ENCODE data around the gene NKAIN4.
A peak's percentile ranks its signal among the peaks of the same experiment; 100 is the strongest.

NKAIN4 gene

GRCh38 chr20:63202811-63203526 is 51.3 kb downstream of the NKAIN4 start:
- DNase-seq (ENCODE audit: low read depth, low spot score), result no peak
- H3K27ac ChIP-seq, result no peak overlapping the region

DNA sequence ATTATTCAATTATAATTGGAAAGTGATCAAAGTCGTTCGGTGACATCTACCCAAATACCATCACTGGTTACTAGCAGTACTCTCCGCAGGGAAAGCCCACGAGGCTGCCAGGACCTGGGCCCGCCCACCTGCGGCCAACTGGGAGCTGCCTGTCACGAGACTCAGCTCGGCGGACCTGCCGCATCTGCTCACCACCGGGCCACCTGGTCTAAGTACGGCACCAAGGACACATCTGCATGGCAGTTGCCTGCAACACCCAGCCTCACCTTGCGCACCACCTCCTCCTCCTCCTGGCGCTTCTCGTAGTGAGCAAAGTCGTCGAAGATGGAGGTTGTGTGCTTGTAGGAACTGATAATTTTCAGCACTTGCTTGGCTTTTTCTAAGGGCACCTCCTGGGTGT is 52.2 kb downstream of the NKAIN4 start:
- H3K27ac ChIP-seq, result no peak overlapping the region
- no peak for DNase-seq (ENCODE audit: low read depth, low spot score)

DNA sequence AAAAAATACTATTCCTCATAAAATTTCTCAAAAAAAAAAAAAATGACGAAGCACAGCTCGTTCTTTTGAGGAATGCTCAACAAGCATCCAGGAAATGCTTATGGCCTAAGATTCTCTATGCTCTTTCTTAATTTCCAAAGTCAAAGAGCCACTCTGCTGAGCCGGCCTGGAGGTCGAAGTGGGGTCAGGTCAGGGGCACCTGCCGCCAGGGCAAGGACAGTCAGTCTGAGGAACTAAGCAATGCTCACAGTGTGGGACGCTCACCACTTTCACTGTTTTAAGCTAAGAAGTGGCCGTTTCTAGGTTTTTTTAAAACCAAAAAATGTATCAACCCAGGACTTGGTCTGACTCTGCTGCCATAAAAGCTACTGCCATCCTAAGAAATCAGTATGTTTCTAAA is 55.7 kb downstream of the NKAIN4 start:
- no peak overlapping the region for H3K27ac ChIP-seq
- no peak for DNase-seq (ENCODE audit: low read depth, low spot score)

GRCh38 chr20:63196768-63197470 is 57.3 kb downstream of the NKAIN4 start:
- no peak overlapping the region for H3K27ac ChIP-seq
- DNase-seq (ENCODE audit: low read depth, low spot score), result no peak

DNA sequence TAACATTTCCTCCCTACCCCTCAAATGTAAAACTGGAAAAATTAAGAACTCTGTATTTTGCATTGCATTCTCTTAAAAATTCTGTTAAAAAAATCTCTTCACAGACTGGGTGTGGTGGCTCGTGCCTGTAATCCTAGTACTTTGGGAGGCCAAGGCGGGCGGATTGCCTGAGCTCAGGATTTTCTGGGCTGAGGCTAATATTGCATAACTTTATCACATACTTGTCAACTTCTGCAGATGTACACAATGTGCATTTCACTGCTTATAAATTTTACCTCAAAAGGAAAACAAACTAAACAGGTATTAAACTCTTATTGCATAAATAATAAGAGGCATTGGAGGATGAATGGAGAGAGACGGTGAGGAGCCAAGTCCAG is 59.5 kb downstream of the NKAIN4 start:
- no peak overlapping the region for H3K27ac ChIP-seq
- no peak for DNase-seq (ENCODE audit: low read depth, low spot score)

GRCh38 chr20:63194007-63194796 is 60.1 kb downstream of the NKAIN4 start:
- DNase-seq (ENCODE audit: low read depth, low spot score), result no peak
- no peak overlapping the region for H3K27ac ChIP-seq

DNA sequence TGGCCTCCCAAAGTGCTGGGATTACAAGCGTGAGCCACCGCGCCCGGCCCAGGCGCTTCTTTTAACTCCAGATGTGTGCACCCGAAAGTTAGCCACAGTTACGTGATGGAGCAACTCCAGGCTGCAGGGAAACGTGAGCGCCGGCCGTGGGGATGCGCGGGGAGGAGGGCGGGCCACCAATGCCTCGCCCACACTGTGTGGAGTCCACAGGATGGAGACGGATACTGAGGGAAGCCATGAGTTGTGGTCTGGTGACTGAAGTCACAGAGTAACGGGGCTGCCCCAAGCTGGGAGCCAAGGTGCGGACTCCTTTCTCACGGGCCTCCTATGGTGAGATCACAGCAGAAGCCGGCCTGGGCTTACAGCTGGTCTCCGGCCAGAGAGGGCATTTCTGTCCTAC is 61.5 kb downstream of the NKAIN4 start:
- DNase-seq (ENCODE audit: low read depth, low spot score), result no peak
- H3K27ac ChIP-seq, result no peak overlapping the region

GRCh38 chr20:63191400-63191799 is 62.9 kb downstream of the NKAIN4 start:
- no peak overlapping the region for H3K27ac ChIP-seq
- peak; percentile 78 for DNase-seq (ENCODE audit: low read depth, low spot score)

GRCh38 chr20:63190828-63191227 is 63.4 kb downstream of the NKAIN4 start:
- H3K27ac ChIP-seq, result no peak overlapping the region

More at GRCh38 chr20:63190828-63191227, 63.4 kb downstream of the NKAIN4 start:
- DNase-seq (ENCODE audit: low read depth, low spot score), result no peak
